Measurements from ENCODE around the gene MEG3.
"Not testable (repeated sequence)": the region's sequence is repeated elsewhere in the genome, so short reads cannot be mapped to it uniquely, and the experiment has no call there.

Gene MEG3

DNA sequence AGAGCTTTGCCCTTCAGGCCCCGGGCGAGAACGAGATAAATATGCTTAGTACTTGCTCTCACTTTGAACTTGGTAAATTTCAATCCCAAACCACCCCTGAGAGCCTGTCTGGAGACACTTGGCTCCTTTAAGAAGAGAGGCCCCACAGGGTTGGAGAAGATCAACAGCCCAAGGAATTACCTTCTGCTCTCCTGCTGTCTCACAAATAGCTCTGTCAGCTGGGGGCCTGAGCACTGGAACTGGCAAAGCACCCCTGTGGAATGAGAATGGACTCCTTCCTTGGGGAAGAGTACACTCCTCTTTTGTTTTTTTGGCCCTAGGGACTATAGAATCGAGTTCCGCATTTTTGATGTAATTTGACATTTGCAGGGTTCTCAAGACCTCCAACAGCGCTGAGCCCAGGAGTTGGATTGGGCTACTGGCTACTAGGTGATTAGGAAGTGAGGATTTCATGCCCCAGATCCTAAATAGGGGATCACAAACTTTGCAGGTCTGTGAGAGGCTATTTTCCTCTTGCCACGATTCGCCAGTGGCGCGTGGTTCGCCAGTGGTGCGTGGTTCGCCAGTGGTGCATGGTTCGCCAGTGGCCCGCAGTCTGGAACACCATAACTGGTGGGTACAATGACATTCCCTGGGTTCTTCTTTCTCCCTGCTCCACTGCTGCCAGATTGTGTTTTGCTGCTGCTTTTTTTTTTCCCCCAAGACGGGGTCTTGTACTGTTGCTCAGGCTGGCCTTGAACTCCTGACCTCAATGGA lies 17.8 kb upstream of the MEG3 start:
- no peak for DNase-seq
- intact Hi-C loops (cut with DNase I): no loop called here

GRCh38 chr14:100810435-100810834 lies 15.5 kb upstream of the MEG3 start:
- no peak for DNase-seq
- intact Hi-C loops (cut with DNase I): no loop called here

DNA sequence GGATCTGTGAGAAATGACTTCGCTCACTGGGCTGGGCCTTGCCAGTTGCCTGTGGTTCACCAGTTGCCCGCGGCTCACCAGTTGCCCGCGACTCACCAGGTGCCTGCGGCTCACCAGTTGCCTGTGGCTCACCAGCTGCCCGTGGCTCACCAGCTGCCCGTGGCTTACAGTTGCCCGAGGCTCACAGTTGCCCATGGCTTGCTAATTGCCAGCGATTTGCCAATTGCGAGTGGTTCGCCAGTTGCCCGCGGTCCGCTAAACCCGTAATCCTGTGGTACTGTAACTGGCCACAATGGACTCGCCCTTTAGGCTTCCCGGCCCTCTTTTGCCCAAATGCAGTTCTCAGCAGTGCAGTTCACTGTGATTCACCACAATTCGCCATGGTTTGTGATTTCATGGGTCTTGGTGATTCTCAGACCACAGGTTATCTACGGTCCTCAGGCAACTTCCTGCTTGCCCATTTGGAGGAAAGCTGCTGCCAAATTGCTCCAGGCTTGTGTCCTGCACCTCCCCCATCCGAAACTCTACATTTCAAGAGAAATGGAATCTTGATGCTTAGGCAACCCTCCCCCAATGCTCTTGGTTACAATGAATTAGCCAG lies 15.0 kb upstream of the MEG3 start:
- no peak for DNase-seq
- intact Hi-C loops (cut with DNase I): no loop called here

GRCh38 chr14:100813291-100813690 lies 12.6 kb upstream of the MEG3 start:
- no peak for DNase-seq
- intact Hi-C loops (cut with DNase I): no loop called here

DNA sequence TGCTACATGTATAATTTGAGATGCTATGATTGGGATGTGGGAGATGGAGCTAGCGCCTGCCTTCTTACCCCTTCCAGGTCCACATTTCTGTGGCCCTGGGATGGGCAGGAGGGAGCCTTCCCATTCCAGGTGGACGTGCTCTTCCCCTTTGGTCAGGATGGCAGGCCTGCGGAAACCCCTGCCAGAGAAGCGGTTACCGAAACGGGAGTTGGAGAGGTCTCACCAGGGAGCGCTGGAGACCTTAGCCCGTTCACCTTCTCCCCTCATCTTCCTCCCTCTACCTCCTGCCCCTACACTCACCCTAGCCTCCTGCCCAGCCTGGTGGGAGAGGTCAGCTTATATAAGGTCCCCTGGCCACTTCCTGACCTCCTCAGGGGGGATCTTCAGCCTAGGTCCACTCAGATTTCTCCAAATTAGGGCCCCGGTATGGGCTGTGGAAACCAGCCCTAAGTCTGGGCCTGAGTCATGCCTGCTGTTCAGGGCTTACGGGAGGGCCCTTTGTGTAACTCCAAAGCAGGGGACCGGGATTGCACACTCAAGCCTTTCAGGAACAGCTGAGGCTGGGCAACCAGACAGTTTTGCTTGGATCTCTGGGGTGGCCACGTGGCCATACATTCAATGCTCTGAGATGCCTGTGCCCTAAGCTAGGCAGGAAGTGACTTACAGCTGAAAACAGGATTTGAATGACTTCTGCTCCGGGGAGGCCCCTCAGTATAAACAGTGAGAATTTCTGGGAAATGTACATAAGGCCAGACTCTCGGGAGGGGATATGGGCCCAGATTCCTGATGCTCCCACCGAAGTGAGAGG lies 10.2 kb upstream of the MEG3 start:
- no peak for DNase-seq
- intact Hi-C loops (cut with DNase I): no loop called here

DNA sequence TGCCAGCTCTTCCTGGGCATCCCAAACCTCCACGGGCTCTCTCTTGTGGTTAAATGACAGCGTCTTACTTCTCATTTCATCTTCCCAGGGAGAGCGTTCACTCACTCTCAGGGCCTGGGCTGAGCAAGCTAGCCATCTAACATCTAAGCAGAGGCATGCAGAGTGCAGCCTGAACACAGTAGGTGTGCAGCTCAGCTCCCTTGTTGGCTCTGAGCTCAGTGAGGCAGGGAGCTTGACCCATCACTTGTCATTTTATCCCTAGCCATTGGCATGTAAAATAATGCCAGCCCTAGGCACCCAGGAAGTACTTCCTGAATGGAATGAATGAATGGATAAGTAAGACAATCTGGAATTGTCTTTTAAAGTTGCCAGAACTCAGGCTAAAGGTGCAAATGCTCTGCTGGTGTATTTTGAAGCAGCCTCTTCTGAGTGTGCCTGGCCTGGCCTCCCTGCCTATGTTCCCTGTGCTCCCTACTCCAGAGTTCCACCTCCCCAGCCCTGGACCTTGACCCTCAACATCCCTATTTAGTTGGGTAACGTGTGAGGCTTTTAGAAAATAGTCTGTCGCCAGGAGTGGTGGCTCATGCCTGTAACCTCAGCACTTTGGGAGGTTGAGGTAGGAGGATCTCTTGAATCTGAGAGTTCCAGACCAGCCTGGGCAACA lies 9.5 kb upstream of the MEG3 start:
- intact Hi-C loops (cut with DNase I): no loop called here
- DNase-seq: no peak

DNA sequence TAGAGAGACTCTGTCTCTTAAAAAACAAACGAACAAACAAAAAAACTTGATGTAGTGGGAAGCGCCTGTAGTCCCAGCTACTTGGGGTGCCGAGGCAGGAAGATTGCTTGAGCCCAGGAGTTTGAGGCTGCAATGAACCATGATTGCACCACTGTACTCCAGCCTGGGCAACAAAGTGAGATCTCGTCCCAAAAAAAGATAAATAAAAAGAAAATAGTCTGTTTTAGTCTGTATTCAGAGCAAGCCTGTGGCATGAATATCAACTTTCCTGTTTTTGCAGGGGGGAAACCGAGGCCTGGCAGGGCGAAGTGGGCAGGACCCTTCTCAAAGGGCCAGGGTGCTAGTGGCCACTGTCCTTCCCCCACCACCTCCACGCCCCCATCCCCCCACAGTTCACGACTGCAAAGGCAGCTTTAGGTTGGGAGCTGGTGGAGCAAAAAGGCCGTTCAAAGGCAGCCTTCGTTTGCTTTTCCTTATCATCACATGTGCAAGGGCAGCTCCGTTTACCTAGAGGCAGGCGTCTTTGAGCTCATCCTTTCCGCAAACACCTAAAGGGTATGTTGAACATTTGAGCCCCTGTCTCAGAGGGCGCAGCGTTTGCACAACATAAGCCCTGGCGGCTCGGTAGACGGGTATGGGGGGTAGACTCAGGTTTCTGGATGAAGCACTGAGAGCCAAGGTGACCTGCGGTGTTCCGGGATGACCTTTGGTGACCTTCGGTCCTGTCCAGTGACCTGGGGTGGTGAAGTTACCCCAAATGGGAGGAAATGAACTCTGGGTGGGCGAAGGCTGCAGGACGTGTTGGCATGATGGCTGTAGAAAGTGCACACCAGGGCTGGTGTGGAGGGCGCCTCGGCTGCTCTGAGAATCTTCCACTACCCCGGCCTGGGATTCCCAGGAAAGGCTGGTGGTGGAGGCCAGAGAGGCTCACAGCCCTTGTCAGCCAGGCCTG lies 8.7 kb upstream of the MEG3 start:
- DNase-seq: no peak
- intact Hi-C loops (cut with DNase I): no loop called here

- intact Hi-C loops (cut with DNase I): no loop called here
- no peak for DNase-seq
Observed at GRCh38 chr14:100818221-100818699, 7.7 kb upstream of the MEG3 start.

DNA sequence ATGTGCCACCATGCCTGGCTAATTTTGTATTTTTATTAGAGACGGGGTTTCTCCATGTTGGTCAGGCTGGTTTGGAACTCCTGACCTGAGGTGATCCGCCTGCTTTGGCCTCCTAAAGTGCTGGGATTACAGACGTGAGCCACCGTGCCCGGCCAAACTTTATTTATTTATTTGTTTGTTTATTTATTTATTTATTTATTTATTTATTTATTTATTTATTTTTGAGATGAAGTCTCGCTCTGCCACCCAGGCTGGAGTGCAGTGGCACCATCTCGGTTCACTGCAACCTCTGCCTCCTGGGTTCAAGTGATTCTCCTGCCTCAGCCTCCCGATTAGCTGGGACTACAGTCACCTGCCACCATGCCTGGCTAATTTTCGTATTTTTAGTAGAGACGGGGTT lies 7.0 kb upstream of the MEG3 start:
- intact Hi-C loops (cut with DNase I); DNase-seq: not testable (repeated sequence)

GRCh38 chr14:100819453-100819828 lies 6.5 kb upstream of the MEG3 start:
- intact Hi-C loops (cut with DNase I): no loop called here
- no peak for DNase-seq

GRCh38 chr14:100819829-100820475 lies 6.0 kb upstream of the MEG3 start:
- DNase-seq: no peak
- intact Hi-C loops (cut with DNase I): no loop called here

DNA sequence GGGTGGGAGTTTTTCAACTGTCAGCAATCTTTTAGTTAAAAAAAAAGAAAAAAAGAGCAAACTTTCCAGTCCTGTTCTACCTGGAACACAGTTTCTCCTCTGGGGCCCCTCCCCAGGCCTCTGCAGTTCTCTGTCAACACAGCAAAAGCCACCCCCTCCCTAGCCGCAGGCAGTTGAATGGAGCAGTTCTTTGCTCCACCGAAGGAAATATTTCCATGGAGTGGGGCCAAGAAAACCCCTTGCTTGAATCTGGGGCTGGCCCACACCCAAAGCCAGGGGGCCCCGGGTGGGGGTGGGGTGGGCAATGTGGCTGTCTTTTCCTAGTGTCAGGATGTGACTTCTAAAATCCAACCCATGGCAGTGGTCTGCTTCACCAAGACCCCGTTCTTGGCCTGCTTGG lies 5.0 kb upstream of the MEG3 start:
- no peak for DNase-seq
- intact Hi-C loops (cut with DNase I): no loop called here

DNA sequence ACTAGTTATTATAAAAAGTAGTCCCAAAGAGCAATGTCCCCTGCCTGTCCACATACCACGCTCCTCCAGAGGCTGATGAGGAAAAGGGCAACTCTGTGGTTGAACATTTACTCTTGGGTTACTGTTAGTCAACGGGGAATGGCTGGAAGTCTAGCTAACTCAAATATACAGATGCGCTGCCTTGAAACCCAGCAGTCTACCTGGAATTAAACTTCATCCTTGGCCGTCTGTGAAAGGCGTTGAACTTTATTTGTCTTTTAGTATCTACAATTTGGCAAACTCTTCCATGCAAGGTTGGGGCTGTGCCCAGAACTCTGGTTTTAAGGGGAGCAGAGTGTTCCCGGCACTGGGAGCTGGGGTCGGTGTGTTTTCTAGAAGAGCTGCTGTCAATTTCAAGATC lies 3.9 kb upstream of the MEG3 start:
- DNase-seq: no peak
- intact Hi-C loops (cut with DNase I): no loop called here

DNA sequence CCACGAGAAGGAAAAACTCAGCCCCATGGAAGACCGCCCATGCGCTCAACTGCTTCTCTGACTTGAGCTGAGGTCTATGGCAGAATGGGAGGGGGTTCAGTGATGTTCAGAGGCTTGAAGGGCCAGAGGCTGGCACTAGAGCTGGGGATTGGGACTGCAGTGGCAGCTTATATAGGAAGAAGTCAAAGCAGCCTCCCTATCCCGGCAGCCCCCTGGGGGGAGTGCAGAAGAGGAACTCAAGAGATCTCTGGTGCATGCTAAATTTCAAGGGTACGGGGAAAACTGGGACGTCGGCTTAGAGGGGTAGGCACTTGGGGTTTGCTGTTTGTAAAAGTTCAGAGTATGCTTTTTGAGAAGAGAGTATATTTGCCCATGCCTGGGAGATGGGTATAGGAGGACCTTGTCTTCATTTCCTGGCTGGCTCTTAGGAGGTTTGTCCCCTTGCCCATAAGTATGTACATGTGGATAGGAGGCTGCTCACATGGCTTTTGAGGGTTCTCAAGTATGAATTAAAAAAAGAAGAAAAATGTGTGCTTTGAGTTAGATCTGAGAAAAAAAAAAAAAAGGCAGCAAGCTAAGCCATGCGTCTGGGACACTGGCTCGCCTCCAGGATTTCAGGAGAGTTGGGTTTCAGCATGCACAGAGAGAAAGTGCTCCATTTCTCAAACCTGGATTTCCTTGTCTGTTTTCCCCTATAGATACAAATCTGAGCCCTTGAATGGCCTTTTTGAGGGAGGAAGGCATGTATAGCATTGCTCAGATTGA lies 3.2 kb upstream of the MEG3 start:
- DNase-seq: no peak
- intact Hi-C loops (cut with DNase I): no loop called here

DNA sequence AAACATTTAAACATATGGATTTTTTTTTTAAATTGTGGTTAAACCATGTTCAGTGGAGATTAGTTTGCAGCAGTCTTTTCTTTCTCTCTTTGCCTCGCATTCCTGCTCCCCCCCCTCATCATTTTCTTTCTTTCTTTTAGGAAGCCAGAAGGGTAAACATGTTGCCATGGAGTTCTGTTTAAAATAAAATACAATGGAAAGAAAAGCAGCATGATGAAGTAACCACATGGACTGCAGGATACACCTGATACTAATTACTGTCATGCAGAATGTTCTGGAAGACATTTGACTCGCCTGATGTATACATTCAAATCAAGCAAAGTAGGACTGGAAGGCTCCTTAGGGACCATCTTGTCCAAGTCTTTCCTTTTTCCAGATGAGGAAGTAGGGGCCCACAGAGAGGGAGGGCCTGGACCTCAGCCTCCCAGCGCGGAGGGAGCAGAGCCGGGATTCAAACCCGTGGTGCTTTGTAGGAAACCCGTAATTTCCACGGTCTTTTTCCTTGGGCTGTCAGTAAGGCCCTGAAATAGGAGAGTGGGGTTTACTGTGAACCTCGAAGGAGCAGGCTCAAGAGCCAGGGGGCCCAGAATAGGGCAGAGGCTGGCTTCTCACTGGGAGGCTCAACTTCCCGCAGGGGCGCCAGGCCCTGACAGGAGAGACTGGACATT lies 2.4 kb upstream of the MEG3 start:
- intact Hi-C loops (cut with DNase I): no loop called here
- no peak for DNase-seq

DNA sequence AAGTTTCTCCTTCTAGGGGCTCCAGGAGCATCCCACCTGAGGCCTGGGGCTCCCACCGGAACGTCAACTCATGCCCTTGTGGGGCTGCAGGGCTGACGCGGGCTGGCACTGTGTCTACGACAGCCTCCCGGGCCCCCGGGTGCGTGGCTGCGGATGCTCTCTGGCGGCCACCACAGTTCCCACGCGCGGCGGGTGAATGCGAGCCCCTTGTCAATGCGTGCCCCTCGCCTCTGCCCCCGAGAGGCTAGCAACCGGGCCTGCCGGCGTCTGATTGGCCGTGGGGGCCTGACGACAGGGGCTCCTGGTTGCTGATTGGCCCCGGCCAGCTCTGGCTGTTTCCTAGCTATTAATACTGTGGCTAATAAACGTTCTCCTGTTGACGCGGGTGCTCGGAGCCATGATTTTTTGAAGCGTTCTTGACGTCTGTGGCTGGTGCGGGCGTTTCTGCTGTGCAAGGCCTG lies 1.8 kb upstream of the MEG3 start:
- intact Hi-C loops (cut with DNase I): no loop called here
- DNase-seq: peak; percentile 60 to 90 (median 78)
